ENCODE results near the gene GAREM1.
"Not testable (repeated sequence)": the region's sequence is repeated elsewhere in the genome, so short reads cannot be mapped to it uniquely, and the experiment has no call there.

GAREM1 gene

GRCh38 chr18:32349728-32350395, 120.8 kb downstream of the GAREM1 start:
- DNase-seq, result peak in 33 of 42 donors; percentile 27 to 85 (median 53)
- intact Hi-C loops (cut with DNase I), result loop anchor here (10.0 kb wide), 1 partner anchor 115 kb away; no protein-coding TSS in a partner anchor

GRCh38 chr18:32346671-32347070, 124.0 kb downstream of the GAREM1 start:
- peak in 22 of 42 donors; percentile 13 to 69 (median 38) for DNase-seq

DNA sequence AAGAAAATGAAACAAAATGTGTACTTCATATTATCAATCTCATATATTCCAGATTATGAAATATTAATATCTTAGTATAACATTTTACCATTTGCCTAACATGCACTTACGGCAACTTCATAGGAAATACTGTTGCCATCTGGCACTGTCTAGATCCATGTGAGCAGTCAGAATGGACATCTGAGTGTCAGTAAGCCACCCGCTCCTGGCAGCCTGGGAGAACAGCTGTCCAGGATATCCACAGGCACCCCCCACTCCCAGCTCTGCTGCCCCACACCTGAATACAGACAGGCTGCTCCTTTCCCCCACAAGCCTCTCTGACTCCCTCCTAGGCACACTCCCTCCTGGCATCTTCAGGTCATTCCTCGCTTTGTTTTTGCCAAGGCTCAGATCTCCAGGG, 127.0 kb downstream of the GAREM1 start:
- DNase-seq, result no peak
- intact Hi-C loops (cut with DNase I), result no loop called here

More at GRCh38 chr18:32346671-32347070, 124.0 kb downstream of the GAREM1 start:
- intact Hi-C loops (cut with DNase I), result no loop called here

GRCh38 chr18:32341112-32341511, 129.6 kb downstream of the GAREM1 start:
- intact Hi-C loops (cut with DNase I); DNase-seq: not testable (repeated sequence)

GRCh38 chr18:32339045-32339444, 131.6 kb downstream of the GAREM1 start:
- no peak for DNase-seq
- intact Hi-C loops (cut with DNase I), result no loop called here

DNA sequence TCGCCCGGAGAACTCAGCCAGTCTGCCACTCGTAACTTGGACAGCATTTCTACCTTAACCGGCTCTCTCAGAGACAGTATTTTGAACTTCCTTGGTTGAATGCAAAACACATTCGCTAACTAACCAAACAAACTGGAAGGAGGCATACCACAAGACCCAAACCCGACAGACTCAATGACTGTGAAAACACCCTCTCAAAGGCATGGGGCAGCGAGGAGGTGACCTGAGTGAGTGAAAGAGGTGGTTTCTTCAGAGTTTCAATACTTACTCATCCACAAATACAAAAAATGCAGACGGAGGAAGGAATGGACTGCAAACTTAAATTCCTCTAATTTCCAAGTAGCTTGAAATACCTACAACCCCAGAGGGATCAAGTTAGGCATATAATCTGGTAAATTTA, 132.9 kb downstream of the GAREM1 start:
- intact Hi-C loops (cut with DNase I), result no loop called here
- no peak for DNase-seq

GRCh38 chr18:32337347-32337746, 133.3 kb downstream of the GAREM1 start:
- intact Hi-C loops (cut with DNase I), result no loop called here
- DNase-seq, result no peak

DNA sequence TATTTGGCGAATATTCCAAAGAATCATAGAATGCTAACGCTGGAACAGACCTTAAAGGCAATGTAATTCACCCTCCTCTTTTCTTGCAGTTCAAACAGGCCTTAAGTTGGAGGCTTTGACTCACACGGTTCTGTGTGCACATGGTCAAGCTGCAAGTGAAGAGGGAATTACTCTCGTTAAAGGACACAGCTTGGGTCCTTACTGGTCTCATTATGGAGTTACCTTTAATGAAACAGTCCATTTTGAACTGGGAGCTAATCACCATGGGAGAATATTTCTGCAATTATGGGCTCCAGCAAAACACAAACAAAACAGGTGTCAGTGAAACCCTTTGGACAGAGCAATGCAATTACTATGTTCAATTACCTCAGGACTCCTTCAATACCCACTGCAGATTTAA, 135.5 kb downstream of the GAREM1 start:
- DNase-seq, result no peak
- intact Hi-C loops (cut with DNase I), result no loop called here

DNA sequence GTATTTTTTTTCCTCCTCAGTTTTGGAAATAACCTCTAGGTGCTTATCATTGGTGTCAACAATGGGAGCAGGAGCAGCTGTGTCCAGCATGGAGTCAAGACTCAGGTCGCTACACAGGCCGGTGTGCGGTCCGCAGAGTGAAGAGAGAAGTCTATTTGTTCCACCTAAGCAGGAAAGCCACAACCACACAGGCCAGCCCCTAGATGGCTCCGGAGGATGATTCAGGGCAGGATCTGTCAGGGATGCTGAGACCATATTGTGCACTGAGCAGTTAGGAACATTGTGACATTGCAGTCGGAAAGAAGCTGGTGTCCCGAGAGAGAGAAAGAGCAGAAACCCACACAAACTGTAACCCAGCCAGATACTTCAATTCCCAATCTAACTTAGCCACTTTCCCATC, 136.9 kb downstream of the GAREM1 start:
- intact Hi-C loops (cut with DNase I), result no loop called here
- DNase-seq, result peak in 15 of 42 donors; percentile 11 to 63 (median 25)

GRCh38 chr18:32332708-32333107, 138.0 kb downstream of the GAREM1 start:
- intact Hi-C loops (cut with DNase I), result no loop called here
- DNase-seq, result no peak

GRCh38 chr18:32328974-32329373, 141.7 kb downstream of the GAREM1 start:
- intact Hi-C loops (cut with DNase I), result no loop called here
- no peak for DNase-seq

DNA sequence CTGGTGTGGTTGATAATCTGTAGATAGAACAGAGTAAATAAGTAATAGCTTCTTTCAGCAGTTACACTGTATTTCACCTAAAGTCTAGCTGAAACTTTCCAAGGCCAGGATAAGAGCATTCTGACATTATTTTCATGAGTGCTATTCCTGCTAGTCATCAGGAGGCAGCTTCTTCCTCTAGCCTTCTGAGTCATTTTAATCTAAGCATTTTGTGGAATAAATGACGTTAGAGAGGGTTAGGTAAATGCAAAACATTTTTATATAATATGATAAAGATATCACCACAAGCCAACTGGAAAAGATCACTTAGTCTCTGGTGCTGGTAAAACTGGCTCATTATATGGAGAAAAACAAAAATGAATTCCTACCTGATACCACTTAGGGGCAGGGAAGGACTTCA, 142.3 kb downstream of the GAREM1 start:
- intact Hi-C loops (cut with DNase I), result no loop called here
- DNase-seq, result no peak

GRCh38 chr18:32326450-32327308, 144.0 kb downstream of the GAREM1 start:
- peak in 6 of 42 donors; percentile 12 to 47 (median 26) for DNase-seq
- intact Hi-C loops (cut with DNase I), result no loop called here

- no peak for DNase-seq
- intact Hi-C loops (cut with DNase I), result no loop called here
Measured at GRCh38 chr18:32324181-32324580, 146.5 kb downstream of the GAREM1 start.

- no peak for DNase-seq
- intact Hi-C loops (cut with DNase I), result no loop called here
Measured at GRCh38 chr18:32321826-32322225, 148.9 kb downstream of the GAREM1 start.

DNA sequence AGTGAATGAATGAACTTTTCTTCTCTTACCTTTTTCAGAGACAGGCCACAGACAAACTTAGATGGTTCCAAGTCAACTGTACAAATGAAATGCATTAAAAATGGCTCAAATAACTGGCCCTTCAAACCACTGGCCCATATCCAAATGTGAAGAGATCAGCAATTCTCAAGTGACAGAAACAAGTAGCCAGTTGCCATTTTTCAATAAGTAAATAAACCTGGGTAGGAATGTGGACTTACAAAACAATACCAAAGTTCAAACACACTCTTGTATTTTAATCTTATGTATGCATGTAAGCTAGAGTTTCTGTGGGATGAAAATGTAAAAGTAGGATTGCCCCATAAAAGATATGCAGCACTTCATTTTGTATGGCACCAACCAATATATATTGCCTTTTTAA, 151.6 kb downstream of the GAREM1 start:
- intact Hi-C loops (cut with DNase I), result no loop called here
- no peak for DNase-seq

DNA sequence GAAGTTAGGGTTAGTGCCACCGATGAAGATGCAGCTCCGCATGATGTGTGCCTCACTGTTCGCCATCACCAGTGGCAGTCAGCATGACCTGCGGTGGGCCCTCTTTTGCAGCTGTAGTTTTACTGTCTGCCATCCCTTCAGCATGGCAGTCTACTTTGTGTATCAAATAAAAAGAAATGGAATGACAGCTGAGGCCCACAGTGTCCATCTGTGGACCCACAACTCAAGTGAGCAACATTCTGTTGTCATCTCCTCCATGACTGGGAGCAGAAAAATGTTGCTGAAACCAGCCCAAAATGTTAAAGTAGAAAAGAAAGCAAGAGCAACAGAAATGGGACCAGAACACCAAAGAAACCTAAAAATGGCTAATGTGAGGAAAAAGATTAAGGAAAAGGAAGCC, 152.1 kb downstream of the GAREM1 start:
- intact Hi-C loops (cut with DNase I), result no loop called here
- DNase-seq, result no peak

DNA sequence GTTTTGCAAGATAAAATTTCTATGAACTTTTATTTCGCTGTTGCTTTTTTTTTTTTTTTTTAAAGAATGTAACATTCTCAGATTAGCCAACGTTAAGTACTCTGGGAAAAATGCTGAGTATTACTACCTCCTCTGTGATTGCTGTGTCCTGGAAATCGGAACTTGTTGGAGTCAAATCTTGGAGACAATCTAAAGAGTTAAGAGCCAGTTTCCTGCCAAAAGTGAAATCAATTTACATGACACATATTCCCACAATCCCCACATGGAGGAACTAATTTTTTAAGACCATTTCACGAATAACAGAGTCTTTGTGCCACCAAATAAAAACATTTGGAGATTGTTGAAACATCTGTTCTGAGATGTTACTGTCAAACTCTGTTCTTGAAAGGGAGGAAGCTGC, 153.0 kb downstream of the GAREM1 start:
- intact Hi-C loops (cut with DNase I), result no loop called here
- no peak for DNase-seq

DNA sequence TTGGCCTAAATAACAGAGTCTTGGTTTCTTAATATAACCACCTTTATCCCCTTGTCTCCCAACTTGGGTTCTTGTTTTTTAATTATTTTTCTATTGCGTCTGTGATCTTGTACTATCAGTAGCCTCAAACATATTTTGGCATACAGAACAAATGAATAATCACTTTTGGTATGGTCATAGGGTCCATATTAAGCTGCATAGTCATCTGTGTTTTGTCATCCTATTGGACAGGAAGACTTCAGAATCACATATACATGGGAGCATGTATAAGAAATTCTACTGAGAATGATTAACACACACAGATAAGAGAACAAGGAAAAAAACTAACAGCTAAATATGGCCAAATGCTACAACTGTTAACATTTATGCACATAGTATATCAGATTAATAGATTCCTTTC, 154.8 kb downstream of the GAREM1 start:
- intact Hi-C loops (cut with DNase I), result no loop called here
- DNase-seq, result no peak

GRCh38 chr18:32310774-32311173, 159.9 kb downstream of the GAREM1 start:
- DNase-seq, result no peak
- intact Hi-C loops (cut with DNase I), result no loop called here

- intact Hi-C loops (cut with DNase I), result no loop called here
- no peak for DNase-seq
Measured at GRCh38 chr18:32310101-32310500, 160.6 kb downstream of the GAREM1 start.

All from head of caudate nucleus (tissue), 42 donors.